ENCODE measurements around the gene MAS1L.

The MAS1L gene

GRCh38 chr6:29502597-29502996 is 14.8 kb upstream of the MAS1L start:
- Histone ChIP-seq H3K79me2 (ENCODE audit: low read length) (no peaks in the 10 kb centered on the region), H3K4me1 (ENCODE audit: low read length) (peaks cover 5% of the 10 kb centered on the region), H3K9ac (ENCODE audit: low read length) (no peak overlapping the region), H3K36me3 (replicated peaks; ENCODE audit: low read depth, low read length) (no peaks in the 10 kb centered on the region), H4K20me1 (ENCODE audit: insufficient read depth, low read length) (no peaks in the 10 kb centered on the region), H3K4me2 (ENCODE audit: low read length) (no peak overlapping the region), H3K4me3 (ENCODE audit: low read length) (no peak overlapping the region), H3K27ac (ENCODE audit: low read length) (no peak overlapping the region), H3K27me3 (ENCODE audit: low read depth, low read length) (no peaks in the 10 kb centered on the region), H3K9me3 (ENCODE audit: insufficient read depth, low read length) (no peaks in the 10 kb centered on the region), H2AFZ (ENCODE audit: low read depth, low read length) (no peak overlapping the region)
- TF ChIP-seq EZH2phosphoT487 (IDR thresholded peaks at IDR 0.05; ENCODE audit: low read depth) (no peak), CTCF (IDR thresholded peaks at IDR 0.05; ENCODE audit: low read depth, low read length) (no peak)

GRCh38 chr6:29502181-29502580 is 14.4 kb upstream of the MAS1L start:
- Histone ChIP-seq H3K4me1 (ENCODE audit: low read length) (peaks cover 5% of the 10 kb centered on the region), H4K20me1 (ENCODE audit: insufficient read depth, low read length) (no peaks in the 10 kb centered on the region), H3K9ac (ENCODE audit: low read length) (no peak overlapping the region), H3K4me3 (ENCODE audit: low read length) (no peak overlapping the region), H3K79me2 (ENCODE audit: low read length) (no peaks in the 10 kb centered on the region), H3K27me3 (ENCODE audit: low read depth, low read length) (no peaks in the 10 kb centered on the region), H3K36me3 (replicated peaks; ENCODE audit: low read depth, low read length) (no peaks in the 10 kb centered on the region), H3K27ac (ENCODE audit: low read length) (no peak overlapping the region), H3K4me2 (ENCODE audit: low read length) (no peak overlapping the region), H2AFZ (ENCODE audit: low read depth, low read length) (no peak overlapping the region), H3K9me3 (ENCODE audit: insufficient read depth, low read length) (no peaks in the 10 kb centered on the region)
- TF ChIP-seq EZH2phosphoT487 (IDR thresholded peaks at IDR 0.05; ENCODE audit: low read depth) (no peak), CTCF (IDR thresholded peaks at IDR 0.05; ENCODE audit: low read depth, low read length) (no peak)

GRCh38 chr6:29501106-29501505 is 13.3 kb upstream of the MAS1L start:
- H3K9ac ChIP-seq (ENCODE audit: low read length), result no peak overlapping the region
- H3K27ac ChIP-seq (ENCODE audit: low read length), result no peak overlapping the region
- no peak overlapping the region for H3K4me2 ChIP-seq (ENCODE audit: low read length)
- H3K4me3 ChIP-seq (ENCODE audit: low read length), result no peak overlapping the region
- H3K36me3 ChIP-seq (replicated peaks; ENCODE audit: low read depth, low read length), result no peaks in the 10 kb centered on the region
- H3K27me3 ChIP-seq (ENCODE audit: low read depth, low read length), result no peaks in the 10 kb centered on the region
- no peaks in the 10 kb centered on the region for H4K20me1 ChIP-seq (ENCODE audit: insufficient read depth, low read length)
- no peaks in the 10 kb centered on the region for H3K79me2 ChIP-seq (ENCODE audit: low read length)
- no peak overlapping the region for H2AFZ ChIP-seq (ENCODE audit: low read depth, low read length)
- H3K4me1 ChIP-seq (ENCODE audit: low read length), result peaks cover 5% of the 10 kb centered on the region
- H3K9me3 ChIP-seq (ENCODE audit: insufficient read depth, low read length), result no peaks in the 10 kb centered on the region
- TF ChIP-seq CTCF (IDR thresholded peaks at IDR 0.05; ENCODE audit: low read depth, low read length), result no peak

GRCh38 chr6:29500594-29500993 is 12.8 kb upstream of the MAS1L start:
- no peaks in the 10 kb centered on the region for H3K27me3 ChIP-seq (ENCODE audit: low read depth, low read length)
- H3K4me1 ChIP-seq (ENCODE audit: low read length), result peaks cover 5% of the 10 kb centered on the region
- H3K36me3 ChIP-seq (replicated peaks; ENCODE audit: low read depth, low read length), result no peaks in the 10 kb centered on the region
- no peak overlapping the region for H2AFZ ChIP-seq (ENCODE audit: low read depth, low read length)
- H3K79me2 ChIP-seq (ENCODE audit: low read length), result no peaks in the 10 kb centered on the region
- H3K27ac ChIP-seq (ENCODE audit: low read length), result no peak overlapping the region
- H3K4me2 ChIP-seq (ENCODE audit: low read length), result no peak overlapping the region
- no peak overlapping the region for H3K4me3 ChIP-seq (ENCODE audit: low read length)
- H4K20me1 ChIP-seq (ENCODE audit: insufficient read depth, low read length), result no peaks in the 10 kb centered on the region
- H3K9ac ChIP-seq (ENCODE audit: low read length), result no peak overlapping the region
- H3K9me3 ChIP-seq (ENCODE audit: insufficient read depth, low read length), result no peaks in the 10 kb centered on the region
- TF ChIP-seq EZH2phosphoT487 (IDR thresholded peaks at IDR 0.05; ENCODE audit: low read depth), result no peak
- TF ChIP-seq CTCF (IDR thresholded peaks at IDR 0.05; ENCODE audit: low read depth, low read length), result no peak

Data from OCI-LY3 (cell line).